ENCODE data around the gene GUCA2A.
"Not testable (repeated sequence)": the region's sequence is repeated elsewhere in the genome, so short reads cannot be mapped to it uniquely, and the experiment has no call there.

Gene GUCA2A, protein sequence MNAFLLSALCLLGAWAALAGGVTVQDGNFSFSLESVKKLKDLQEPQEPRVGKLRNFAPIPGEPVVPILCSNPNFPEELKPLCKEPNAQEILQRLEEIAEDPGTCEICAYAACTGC

DNA sequence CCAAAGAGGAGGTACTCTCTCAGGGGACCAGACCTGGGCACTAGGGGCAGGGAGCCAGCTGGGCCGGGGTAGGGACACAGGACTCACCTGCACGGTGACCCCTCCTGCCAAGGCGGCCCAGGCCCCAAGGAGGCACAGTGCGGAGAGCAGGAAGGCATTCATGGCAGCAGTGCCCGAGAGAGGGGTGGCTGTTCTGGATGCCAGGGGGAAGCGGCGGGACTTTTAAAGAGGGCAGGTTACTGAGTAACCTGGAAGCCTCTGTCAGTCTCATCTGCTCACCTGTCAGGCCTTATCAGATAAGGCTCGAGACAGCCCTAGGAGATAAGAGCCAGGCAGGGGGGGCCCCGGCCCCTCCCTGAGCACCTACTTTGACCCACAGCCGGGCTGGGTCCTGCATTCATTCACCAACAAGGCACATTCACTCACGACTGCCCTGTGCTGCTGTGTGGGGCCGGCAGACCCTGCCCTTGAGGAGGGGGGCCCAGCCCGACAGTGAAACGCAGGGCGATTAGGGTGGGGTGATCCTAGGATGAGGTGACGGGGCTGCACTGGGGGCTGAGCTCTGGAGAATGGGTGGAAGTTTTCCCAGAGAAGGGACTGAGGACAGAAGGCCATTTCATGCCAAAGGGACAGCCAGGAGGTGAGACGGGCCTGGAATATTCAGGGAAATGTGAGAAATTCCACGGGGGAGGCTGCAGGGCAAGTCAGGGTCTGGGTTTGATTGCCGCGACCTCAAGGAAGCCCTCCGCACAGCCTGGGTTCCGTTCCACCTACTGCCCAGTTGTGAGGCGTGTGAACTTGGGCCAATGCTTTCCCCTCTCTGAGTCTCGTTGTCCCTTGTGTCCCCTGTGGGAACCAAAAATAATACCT is at the start of gene GUCA2A:
GUCA2A (minus strand) TSS at position 195 of the 870 bp plus-strand sequence; CDS start at position 162, 33 bp downstream.
- no peak for DNase-seq (ENCODE audit: low read depth)

DNA sequence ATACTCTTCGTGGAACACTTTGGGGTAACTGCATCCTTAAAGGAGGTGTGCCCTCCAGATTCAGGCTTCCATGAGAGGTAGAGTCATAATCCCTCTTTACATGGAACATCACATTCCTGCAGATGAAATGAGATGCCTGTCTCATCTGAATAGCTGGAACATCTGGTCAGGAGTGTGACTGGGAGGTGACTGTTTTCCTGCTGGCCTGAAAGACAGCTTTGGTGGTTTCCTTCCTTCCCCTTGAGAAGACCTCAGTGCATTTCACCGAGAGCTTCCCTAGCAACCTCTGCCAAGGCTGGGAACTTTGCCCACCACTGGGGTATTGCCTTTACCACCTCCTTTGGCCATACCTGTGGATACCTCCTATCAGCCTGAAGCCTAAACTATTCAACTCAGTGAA is 46.7 kb upstream of the GUCA2A start:
- DNase-seq (ENCODE audit: low read depth): no peak

DNA sequence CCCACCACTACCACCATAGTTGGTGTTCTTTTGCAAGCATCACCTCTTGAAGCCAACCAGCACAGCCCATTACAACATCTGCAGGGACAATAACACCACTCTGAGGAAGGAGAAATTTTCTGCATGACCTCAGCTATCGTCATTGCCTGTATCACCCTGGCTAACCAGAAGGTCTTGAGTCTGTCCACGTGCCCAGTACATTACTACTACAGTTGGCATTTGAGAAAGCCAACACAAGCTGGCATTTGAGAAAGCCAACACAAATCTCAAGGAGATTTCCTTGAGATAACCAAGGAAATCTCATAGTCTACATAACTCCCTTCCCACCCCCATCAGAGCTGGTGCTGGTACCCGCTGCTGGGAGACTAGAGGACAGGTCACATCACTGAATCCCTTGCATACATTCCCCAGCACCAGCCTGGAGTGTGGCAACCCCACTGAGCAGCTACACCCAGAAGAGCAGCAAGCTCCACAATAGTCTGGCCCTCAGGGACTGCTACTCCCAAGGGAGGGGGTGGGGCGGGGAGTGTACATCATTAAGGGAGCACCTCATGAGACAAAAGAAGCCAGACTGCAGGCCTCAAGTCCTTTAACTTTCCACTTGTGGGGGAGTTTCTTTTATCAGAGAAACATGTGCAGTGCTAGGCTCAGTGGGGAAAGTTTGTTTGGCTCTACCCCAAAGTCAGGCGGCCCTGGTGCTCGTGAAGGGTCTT is 46.0 kb upstream of the GUCA2A start:
- no peak for DNase-seq (ENCODE audit: low read depth)

DNA sequence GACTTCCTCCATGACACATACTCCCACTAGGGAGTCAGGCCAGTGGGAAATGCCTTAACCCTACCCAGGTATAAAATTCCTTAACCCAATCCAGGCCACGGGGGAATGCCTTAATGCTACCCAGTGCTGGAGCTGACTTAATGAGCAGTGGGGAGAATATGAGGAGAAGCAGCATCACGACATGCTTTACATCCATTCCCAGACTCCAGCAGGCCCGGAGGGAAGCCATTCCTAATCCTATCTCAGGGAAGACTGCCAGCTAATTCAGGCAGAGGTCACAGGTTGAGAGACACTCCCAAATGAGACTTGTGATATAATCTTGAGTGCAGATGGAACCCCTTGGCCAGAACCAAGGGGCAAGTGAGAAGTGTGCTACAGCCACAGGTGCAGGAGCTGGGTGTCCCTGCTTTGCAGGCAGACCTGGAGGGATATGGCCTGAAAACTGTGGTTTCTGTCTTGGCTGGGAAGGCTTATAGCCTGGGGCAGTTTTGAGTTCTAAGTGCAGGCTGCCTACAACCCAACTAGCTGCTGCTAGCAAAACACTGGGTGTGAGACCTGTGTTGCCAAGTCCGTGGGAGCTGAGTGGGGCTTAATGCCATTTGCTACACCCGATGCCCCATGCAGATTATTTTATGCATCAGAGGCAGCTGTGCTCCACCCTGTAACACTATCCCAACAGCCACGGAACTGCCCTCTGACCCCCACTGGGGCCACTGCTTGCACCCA is 45.1 kb upstream of the GUCA2A start:
- no peak for DNase-seq (ENCODE audit: low read depth)

DNA sequence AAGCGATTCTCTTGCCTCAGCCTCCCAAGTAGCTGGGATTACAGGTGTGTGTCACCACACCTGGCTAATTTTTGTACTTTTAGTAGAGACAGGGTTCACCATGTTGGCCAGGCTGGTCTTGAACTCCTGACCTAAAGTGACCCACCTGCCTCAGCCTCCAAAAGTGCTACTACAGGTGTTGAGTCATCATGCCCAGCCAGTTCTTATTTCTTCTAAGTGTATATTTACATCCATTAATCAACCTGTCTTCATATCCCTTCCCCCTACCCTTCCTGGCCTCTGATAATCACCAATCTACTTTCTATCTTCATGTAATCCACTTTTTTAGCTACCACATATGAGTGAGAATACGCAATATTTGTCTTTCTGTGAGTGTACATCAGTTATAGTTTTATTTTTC is 42.4 kb upstream of the GUCA2A start:
- DNase-seq (ENCODE audit: low read depth): not testable (repeated sequence)

DNA sequence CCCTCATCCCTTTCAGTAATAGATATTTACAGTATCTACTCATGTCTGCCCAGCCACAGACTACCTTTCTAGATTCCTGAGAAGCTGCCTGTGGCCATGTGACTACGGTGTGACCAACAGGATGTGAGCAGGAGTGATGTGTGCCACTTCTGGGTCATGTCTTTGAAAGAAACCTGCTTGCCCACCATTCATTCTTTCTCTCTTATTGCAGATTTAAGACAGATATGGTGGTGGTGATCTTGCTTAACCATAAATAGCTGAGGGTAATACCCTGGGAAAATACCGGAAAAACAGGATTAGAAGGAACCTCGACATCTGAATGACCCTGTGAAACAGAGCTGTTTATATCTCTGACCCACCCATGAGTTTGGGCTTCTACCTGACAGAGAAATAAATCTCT is 41.6 kb upstream of the GUCA2A start:
- DNase-seq (ENCODE audit: low read depth): no peak

DNA sequence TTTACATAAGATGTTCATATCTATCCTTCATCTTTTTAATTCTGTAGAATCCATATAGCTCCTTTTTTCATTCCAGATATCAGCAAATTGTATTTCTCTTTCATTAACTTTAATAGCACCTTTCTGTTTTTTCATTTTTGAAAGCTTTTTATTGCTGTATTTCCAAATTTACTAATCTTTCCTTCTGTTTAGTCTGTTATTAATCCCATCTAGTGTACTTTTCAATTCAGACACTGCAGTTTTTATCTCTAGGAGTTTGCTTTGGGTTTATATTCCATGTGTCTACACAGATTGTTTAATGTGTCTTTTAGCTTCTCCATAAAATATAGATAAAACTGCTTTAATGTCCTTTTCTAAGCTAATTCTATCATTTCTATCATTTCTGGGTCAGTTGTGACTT is 37.4 kb upstream of the GUCA2A start:
- no peak for DNase-seq (ENCODE audit: low read depth)

DNA sequence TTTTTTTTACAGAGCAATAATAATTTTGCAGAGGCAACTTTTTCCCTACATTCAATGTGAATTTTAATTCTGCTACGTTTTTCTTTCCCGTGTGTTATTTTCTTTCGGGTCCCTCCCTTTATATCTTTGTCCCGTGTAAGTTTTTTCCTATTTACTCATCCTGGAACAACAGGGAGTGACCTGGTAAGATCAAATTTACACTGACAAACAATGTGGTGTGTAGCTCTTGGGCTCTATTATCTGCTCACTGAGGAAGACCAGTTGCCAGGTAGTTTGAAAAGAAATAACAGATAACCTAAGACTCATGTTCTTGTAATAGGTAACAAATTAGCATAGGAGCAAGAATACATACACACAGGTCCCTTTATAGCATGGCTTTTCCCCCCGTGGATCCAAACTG is 33.7 kb upstream of the GUCA2A start:
- DNase-seq (ENCODE audit: low read depth): no peak

DNA sequence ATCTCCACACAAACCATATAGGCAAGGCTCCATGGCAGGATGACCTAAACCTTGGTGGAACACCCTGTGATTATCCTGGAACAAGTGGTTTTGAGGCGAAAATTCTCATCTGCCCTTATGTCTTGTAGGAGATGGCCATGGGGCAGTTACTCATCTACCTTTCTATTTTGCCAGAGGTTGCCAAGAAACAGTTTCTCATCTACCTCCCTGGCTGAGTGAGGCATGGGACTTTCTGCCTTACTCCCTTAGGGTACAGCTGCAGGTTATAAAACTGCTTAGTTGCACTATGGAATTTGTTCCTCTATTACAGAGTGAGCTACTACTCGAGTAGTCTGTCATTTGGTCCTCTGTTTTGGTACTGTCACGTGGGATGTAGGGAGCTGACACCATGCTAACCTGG is 31.3 kb upstream of the GUCA2A start:
- no peak for DNase-seq (ENCODE audit: low read depth)

DNA sequence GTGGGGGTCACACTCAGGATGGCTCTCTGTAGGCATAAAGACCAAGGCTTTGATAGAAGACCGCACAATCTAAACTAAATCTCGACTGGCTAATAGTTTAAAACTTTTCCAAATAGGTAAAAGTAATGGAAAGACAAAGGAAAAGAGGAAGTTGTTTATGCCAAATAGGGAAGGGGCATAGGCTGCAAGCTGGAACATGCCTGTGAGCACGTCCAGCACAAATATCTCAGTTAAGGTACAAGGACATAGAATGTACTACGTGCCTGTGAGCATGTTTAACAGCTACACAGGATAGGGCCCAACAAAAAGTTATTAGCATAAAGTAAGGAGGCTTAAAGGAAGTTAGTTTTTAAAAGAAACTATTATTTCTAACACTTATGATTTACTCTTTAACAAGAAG is 27.6 kb upstream of the GUCA2A start:
- no peak for DNase-seq (ENCODE audit: low read depth)

DNA sequence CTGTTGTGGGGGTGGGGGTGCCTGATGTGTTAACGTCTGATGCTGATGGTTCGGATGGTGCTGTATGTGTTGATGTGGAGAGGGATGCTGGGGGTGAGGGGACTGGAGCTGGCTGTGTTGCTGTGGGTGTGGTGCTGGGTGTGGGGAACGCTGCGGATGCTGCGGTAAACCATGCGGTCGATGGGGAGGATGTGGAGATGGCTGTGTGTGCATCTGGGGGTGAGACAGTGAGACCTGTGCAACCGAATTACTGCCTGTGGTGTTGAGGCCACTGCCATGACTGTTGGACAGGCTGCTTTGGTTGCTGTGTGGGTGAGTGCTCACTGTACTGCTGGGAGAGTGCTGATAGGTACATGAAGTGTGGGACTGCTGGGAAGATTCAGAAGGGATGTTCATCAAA is 26.8 kb upstream of the GUCA2A start:
- DNase-seq (ENCODE audit: low read depth): no peak

DNA sequence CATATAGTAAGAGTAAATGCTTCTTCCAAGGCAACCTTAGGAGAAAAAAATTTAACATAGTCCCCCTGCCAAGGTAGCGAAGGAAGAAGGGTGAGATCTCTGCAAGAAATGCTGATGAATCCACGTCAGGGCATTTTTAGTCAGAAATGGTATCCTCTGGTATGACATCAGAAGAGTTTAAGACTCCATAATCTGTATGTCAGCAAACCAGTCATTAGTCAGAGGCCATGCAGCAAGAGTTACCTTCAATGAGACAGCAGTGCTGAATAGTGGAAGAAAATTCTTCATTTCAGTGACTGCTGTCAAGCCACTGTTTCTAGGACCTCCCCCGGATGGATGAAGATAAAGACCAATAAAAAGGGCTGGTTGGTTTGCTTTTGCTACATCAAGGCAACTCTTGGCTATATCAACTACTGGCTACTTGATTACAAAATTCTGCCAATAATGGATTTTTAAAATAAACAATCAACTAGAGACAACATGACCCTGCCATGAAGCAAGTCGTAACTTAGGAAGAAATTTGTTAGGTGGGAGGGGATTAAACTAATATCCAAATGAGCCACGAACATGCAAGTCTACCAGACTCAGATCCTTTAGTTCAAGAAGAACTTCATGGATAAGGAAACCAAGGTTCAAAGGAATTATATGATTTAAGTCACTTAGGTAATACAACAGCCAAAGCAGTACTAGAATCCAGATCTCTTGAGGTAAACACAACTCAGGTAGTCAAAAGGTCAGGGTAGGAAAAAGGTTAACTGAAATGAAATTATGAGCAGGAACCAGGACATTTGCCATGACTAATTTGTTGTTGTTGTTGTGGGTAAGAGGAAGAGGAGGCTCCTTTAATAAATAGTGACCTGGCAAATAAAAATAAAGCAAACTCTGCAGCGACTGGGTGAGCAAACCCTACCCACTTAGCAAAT is 25.6 kb upstream of the GUCA2A start:
- DNase-seq (ENCODE audit: low read depth): no peak

DNA sequence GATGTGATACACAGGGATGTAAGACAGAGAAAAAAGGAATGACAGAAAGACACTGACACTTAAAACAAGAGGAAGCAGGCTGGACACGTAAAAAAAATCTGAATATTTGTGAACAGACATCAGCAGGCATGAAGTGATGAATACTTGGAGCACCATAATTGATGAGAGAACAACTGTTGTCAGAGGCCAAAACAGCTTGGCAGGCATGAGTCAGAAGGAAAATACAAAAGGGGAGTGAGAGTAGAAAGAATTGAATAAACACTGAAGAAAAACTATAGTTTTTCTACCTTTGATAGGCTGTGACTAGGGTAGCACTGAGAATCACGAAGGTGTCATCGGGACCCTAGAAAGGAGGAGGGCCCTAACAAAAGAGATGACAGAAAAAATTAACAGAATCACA is 21.6 kb upstream of the GUCA2A start:
- no peak for DNase-seq (ENCODE audit: low read depth)

DNA sequence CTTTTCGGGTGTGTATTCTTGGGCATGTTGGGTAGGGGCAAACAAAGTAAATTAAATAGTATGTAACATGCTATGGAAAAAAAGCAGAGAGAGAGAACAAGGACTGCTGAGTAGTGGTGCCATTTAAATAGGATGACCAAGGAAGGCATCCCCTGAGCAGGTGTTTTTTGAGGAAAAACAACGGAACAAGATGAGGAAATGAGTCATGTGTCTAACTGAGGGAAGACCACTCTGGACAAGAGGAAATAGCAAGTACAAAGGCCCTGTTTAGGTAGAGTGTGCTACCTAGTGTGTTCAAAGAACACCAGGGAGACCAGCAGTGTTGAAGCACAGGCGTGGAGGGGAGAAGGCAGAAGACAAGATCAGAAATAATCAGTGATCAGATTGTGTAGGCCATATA is 20.1 kb upstream of the GUCA2A start:
- DNase-seq (ENCODE audit: low read depth): no peak

DNA sequence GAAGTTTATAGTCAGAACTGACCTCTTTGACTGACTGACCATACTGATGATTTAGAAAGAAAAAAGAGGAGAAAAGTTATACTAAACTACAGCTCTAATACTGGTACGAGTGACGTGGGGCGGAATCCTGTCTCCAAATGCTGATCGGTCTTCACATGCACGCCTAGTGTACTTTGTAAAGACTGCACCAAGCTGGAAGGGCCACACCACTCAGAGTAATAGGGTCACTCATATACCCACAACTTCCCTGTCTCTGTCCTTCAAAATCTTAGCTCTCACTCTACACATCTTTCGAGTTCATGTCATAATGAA is 19.4 kb upstream of the GUCA2A start:
- DNase-seq (ENCODE audit: low read depth): no peak

DNA sequence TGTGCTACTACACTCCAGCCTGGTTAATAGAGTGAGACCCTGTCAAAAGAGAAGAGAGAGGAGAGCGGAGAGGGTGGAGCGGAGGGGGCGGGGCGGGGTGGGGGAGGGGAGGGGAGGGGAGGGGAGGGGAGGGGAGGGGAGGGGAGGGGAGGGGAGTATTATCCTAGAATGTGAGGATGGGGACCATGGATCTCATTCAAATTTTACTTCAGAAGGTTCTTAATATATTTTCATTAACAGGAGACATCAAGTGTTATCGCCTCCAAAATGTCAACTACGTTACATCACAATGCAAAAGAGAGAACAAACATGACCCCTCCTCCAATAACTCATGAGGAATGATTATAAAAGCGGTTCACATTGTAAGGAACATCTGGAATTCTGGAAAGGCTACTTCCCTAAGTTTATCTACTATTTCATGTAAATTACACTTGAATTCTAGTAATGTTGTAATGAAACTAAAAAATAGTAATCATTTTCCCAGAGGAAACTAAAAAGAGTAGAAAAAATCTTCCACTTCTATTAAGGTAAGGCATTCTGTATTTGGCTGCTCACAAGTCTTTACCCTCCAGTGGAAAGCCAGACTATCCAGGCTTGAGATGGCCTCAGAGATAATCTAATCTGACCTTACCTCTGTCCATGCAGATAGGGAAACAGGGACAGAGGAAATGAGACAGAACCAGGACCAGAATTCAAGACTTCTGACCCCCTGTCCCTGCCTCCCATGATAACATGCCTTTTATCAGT is 18.8 kb upstream of the GUCA2A start:
- DNase-seq (ENCODE audit: low read depth): no peak

DNA sequence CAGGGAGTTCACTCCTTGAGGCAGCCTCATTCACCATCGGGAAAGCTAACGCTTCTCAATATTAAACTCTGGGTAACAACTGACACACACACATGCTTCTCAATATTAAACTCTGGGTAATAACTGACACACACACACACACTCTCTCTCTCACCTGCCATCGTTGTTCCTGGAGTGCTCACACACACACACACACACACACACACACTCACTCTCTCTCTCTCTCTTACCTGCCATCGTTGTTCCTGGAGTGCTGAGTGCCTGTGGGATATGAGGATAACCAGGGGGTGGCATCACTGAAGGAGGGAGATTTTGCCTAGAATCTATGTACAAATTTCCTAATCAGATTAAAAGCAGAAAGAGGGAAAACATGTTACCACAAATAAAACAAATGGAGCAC is 17.1 kb upstream of the GUCA2A start:
- no peak for DNase-seq (ENCODE audit: low read depth)

DNA sequence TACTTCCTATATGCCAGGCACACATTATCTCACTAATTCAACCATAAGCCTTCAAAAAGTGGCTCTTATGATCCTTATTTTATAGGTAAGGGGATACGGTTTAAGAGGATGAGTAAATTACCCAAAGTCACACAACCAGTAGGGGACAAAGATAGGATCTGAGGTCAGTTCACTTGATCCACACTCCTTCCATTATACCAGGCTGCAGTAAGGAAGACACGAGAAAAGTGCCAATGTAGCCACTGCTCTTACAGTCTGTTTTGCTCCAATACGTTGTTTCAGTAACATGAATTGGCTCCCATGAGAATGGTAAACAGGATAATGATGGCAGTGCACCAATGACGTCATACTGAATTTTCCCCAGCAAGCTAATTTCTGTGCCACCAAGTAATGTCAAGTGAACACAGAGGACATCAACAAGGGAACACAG is 15.4 kb upstream of the GUCA2A start:
- DNase-seq (ENCODE audit: low read depth): no peak

DNA sequence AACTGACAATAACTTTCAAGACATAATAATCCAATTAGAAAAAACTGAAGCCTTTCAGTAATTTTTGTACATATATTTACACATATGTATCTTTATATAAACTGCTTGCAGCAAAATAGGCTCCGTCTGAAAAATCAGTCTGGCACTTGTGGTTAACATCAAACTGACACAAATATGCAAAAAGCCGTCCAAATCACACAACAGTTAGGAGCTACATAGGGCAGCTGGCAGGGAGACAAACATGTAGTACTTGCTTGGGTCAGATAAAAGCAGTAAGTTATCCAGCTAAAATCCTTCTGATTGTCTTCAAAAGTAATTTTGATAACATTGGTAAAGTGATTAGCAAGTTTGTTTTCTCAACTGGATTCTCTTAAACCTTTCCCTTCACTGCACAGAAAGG is 14.7 kb upstream of the GUCA2A start:
- DNase-seq (ENCODE audit: low read depth): no peak

DNA sequence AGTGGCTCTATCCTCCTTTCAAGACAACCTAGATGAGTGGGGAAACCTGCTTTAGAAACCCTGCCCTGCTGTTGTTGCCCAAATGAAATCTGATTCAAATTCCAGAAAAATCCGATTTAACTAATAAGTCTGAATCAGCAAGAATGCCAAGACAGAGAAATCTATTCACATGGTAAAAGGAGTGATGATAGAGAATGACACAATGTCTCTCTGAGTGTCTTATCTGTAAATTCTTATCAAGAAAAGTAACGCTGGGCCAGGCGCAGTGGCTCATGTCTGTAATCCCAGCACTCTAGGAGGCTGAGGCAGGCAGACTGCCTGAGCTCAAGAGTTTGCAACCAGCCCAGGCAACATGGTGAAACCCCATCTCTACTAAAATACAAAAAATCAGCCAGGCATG is 13.7 kb upstream of the GUCA2A start:
- no peak for DNase-seq (ENCODE audit: low read depth)

DNA sequence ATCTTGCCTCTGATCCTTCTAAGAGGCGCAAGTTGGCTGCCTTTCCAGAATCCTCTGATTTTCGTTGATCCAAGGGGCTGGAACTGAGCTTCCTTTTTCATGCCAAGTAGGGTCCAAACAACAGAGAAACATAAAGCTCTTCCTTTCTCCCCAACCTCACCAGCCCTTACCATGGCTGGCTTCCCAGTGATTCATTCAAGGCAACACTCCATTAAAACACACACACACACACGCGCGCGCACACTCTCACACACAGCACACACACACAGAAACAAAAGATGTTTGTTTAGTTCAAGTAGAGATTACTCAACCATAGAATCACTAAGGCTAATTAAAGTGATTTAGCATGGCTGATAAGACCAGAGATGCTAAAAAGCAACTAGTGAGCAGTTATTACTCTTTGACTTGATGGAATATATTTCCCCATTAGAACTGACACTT is 13.0 kb upstream of the GUCA2A start:
- no peak for DNase-seq (ENCODE audit: low read depth)

Data from activated T-cell treated with anti-CD3 and anti-CD28 coated beads for 1 hour (primary cell).